Stomach (tissue), 4 donors: ENCODE results near the gene EPC2.

ENCODE experiments used
- EP300 ChIP-seq: sonication (generic); formaldehyde crosslinking; IDR thresholded peaks from one replicate; pipeline ENCODE4 v1.6.1; 2017; ENCODE audit warnings: antibody characterized with exemption
- TF ChIP-seq, protein P1 (sequence below), 7 experiments: fragments of 450-650 bp in 4 of 7; fragments of 200-600 bp in 3 of 7; sonication (generic) in 3 of 7; IDR thresholded peaks; one replicate each; pipeline ENCODE4 v1.5.1; 2016 to 2019; ENCODE audit warnings: antibody characterized with exemption in 7 of 7, control low read depth in 2 of 7, mild to moderate bottlenecking in 1 of 7

DNA sequence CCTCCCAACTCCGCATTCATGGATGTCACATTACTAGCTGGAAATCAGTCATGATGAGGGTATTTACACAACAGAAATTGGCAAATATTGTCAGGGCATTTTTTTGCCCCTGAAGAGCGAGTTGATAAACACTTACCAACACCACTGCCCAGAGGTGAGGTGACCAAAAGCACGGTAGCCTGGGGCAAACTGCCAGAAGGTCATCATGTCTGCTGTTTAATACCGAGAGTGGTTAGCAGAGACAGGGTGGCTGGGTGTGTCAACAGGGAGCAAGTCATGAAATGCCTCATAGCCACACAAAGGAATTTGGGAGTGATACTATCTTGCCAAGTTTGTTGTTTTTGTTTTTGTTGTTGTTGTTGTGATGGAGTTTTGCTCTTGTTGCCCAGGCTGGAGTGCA is 37.0 kb upstream of the EPC2 start:
- TF ChIP-seq, protein P1, sequence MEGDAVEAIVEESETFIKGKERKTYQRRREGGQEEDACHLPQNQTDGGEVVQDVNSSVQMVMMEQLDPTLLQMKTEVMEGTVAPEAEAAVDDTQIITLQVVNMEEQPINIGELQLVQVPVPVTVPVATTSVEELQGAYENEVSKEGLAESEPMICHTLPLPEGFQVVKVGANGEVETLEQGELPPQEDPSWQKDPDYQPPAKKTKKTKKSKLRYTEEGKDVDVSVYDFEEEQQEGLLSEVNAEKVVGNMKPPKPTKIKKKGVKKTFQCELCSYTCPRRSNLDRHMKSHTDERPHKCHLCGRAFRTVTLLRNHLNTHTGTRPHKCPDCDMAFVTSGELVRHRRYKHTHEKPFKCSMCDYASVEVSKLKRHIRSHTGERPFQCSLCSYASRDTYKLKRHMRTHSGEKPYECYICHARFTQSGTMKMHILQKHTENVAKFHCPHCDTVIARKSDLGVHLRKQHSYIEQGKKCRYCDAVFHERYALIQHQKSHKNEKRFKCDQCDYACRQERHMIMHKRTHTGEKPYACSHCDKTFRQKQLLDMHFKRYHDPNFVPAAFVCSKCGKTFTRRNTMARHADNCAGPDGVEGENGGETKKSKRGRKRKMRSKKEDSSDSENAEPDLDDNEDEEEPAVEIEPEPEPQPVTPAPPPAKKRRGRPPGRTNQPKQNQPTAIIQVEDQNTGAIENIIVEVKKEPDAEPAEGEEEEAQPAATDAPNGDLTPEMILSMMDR (IDR thresholded peaks at IDR 0.05): no peak
- no peak for TF ChIP-seq EP300
